Ascending aorta (tissue), 2 donors: Measurements from ENCODE around the gene CORO7. TPM values are rescaled to one million over a fixed set of nuclear protein-coding genes. Genes with fewer than 3 reads are reported as not detected.

Experiments
- DNase-seq, 2 donors: peaks; one replicate each; pipeline ENCODE4 v3.0.0-alpha.2; 2019; ENCODE audit warnings: low spot score in 2 of 2
- H3K27ac ChIP-seq, 2 donors: fragments of 200-600 bp; sonication (generic); one replicate each; pipeline ENCODE4 v1.5.1; 2016 to 2017; ENCODE audit warnings: mild to moderate bottlenecking in 1 of 2
- H3K27me3 ChIP-seq: fragments of 200-600 bp; sonication (generic); one replicate; pipeline ENCODE4 v1.5.1; 2017
- H3K36me3 ChIP-seq, 2 donors: fragments of 200-600 bp; sonication (generic); one replicate each; pipeline ENCODE4 v1.5.1; 2016
- H3K4me1 ChIP-seq, 2 donors: fragments of 200-600 bp; sonication (generic); one replicate each; pipeline ENCODE4 v1.5.1; 2016 to 2017; ENCODE audit warnings: mild to moderate bottlenecking in 1 of 2
- H3K4me3 ChIP-seq, 2 donors: fragments of 200-600 bp; sonication (generic); one replicate each; pipeline ENCODE4 v1.5.1; 2016 to 2017; ENCODE audit warnings: mild to moderate bottlenecking in 1 of 2
- H3K9me3 ChIP-seq, 2 donors: fragments of 200-600 bp; sonication (generic); one replicate each; pipeline ENCODE4 v1.5.1; 2016
- intact Hi-C: fragments of 100-400 bp; cut with DNase I; formaldehyde crosslinking; loops from one replicate; pipeline ENCODE4 v1.15.1; 2023
- total RNA-seq: library from RNA; depleted of rRNA; stranded (reverse); fragments of >200 nt; gene quantifications from one replicate; pipeline ENCODE4 v1.1.0, GENCODE V29; 2016
- TF ChIP-seq, protein P1 (sequence below), 3 experiments: fragments of 200-600 bp in 2 of 3; fragments of 450-650 bp in 1 of 3; sonication (generic) in 2 of 3; IDR thresholded peaks; one replicate each; pipeline ENCODE4 v1.5.1; 2016 to 2019; ENCODE audit warnings: antibody characterized with exemption in 3 of 3, mild to moderate bottlenecking in 1 of 3, moderate library complexity in 1 of 3

Gene CORO7
- total RNA-seq, 1 donor from 2014 or later: 41.9 TPM

DNA sequence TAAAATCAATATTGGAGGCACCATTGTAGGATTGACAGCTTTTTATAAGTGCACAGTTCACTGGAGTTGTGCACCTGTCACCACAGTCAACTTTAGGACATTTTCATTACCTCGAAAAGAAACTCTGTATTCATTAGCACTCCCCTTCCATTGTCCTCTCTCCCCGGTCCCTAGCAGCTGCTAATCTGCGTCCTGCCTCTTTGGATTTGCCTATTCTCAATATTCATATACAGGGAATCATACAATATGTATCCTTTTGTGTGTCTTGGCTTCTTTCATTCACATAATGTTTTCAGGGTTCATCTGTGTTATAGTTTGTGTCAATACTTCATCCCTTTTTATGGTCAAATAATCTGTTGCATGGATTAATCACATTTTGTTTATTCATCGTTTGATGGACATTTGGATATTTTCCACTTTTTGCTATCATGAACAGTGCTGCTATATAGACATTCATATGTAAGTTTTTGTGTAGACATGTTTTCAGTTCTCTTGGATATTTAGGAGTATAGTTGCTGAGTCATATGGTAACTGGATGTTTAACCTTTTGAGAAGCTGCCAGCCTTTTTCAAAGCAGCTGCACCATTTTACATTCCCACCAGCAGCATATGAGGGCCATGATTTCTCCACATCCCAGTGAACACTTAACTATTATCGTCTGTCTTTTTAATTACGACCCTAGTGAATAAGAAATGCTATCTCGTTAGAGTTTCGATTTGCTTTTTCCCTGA lies 19.1 kb upstream of the CORO7 start:
- no peaks in the 10 kb centered on the region for H3K9me3 ChIP-seq
- no peak overlapping the region for H3K4me3 ChIP-seq
- intact Hi-C loops: loop anchor here (1.0 kb wide), 1 partner anchor 24 kb away; no protein-coding TSS in a partner anchor
- DNase-seq: no peak
- H3K27ac ChIP-seq: no peak overlapping the region
- peaks cover 42 to 66% of the 10 kb centered on the region in 2 donors for H3K36me3 ChIP-seq
- H3K27me3 ChIP-seq: no peaks in the 10 kb centered on the region
- TF ChIP-seq, protein P1, sequence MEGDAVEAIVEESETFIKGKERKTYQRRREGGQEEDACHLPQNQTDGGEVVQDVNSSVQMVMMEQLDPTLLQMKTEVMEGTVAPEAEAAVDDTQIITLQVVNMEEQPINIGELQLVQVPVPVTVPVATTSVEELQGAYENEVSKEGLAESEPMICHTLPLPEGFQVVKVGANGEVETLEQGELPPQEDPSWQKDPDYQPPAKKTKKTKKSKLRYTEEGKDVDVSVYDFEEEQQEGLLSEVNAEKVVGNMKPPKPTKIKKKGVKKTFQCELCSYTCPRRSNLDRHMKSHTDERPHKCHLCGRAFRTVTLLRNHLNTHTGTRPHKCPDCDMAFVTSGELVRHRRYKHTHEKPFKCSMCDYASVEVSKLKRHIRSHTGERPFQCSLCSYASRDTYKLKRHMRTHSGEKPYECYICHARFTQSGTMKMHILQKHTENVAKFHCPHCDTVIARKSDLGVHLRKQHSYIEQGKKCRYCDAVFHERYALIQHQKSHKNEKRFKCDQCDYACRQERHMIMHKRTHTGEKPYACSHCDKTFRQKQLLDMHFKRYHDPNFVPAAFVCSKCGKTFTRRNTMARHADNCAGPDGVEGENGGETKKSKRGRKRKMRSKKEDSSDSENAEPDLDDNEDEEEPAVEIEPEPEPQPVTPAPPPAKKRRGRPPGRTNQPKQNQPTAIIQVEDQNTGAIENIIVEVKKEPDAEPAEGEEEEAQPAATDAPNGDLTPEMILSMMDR (IDR thresholded peaks at IDR 0.05): no peak
- H3K4me1 ChIP-seq: no peaks in the 10 kb centered on the region

DNA sequence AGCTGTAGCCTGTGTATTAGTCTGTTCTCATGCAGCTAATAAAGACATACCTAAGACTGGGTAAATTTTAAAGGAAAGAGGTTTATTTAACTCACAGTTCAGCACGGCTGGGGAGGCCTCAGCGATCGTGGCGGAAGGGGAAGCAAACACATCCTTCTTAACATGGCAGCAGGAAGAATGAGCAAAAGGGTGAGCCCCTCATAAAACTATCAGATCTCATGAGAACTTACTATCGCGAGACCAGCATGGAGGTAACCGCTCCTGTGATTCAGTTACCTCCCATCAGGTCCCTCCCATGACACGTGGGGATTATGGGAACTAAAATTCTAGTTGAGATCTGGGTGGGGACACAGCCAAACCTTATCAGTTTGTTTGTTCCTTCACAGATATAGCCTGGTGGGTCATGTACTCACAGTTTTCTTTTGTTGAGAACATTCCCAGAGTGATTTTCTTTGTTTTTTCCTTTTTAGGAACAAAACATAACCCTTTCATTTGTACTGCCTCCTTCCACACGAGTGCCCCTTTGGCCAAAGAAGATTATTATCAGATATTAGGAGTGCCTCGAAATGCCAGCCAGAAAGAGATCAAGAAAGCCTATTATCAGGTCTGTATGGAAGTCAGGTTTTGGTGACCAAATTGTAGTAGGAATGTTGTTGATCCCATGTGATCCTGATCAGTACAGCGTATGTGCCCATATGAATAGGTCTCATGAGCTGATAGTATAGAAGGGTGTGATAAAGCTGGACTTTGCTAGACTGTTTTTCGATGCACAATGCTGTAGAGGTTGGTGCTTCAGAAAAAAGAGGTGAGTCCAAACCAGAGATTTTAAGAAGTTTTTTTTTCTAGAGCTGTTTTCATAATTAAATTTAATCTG lies 17.8 kb upstream of the CORO7 start:
- Histone ChIP-seq H3K27ac (no peak overlapping the region), H3K4me1 (no peaks in the 10 kb centered on the region), H3K9me3 (no peaks in the 10 kb centered on the region), H3K27me3 (no peaks in the 10 kb centered on the region), H3K4me3 (no peak overlapping the region), H3K36me3 (peaks cover 29 to 53% of the 10 kb centered on the region in 2 donors)
- TF ChIP-seq, protein P1 (IDR thresholded peaks at IDR 0.05): no peak
- intact Hi-C loops: no loop called here
- no peak for DNase-seq

DNA sequence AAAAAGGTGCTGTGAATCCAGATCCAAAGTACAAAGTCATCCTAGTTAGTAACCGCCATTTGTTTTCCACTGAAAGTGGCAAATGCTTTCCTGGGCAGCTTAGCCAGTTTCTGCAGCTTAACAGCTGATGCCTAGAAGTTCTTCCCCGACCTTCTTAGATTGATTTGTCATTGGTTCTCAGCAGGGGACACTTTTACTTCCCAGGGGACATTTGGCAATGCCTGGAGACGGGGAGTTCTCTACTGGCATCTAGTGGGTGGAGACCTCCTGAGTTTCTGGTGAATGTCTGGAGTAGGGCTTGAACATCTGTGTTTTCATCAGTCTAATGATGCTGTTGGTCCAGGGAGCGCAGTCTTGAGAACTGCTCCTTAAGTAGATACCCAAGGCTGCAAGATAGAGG lies 16.8 kb upstream of the CORO7 start:
- TF ChIP-seq, protein P1 (IDR thresholded peaks at IDR 0.05): no peak
- no peaks in the 10 kb centered on the region for H3K27me3 ChIP-seq
- no peak overlapping the region for H3K27ac ChIP-seq
- intact Hi-C loops: no loop called here
- H3K36me3 ChIP-seq: peaks cover 25 to 44% of the 10 kb centered on the region in 2 donors
- no peak overlapping the region for H3K4me3 ChIP-seq
- no peak for DNase-seq
- H3K9me3 ChIP-seq: no peaks in the 10 kb centered on the region
- no peaks in the 10 kb centered on the region for H3K4me1 ChIP-seq

DNA sequence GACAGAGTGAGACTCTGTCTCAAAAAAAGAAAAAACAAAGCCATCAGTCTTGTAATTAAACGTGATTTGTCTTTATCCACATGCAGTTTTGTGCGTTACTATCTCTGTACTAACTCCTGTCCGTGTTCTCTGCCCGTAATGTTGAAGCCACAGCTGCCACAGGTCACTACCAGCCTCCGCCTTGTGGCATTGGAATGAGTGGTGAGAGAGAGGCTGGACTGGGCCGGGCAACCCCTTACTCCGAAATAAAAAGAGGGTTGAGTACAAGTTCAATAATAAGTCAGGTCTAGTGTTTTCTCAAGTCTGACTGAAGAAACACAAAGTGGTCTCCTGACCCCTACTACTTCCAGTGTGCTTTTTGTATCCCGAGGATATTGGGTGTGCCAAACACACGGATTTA lies 14.6 kb upstream of the CORO7 start:
- DNase-seq: no peak
- TF ChIP-seq, protein P1 (IDR thresholded peaks at IDR 0.05): no peak
- Histone ChIP-seq H3K9me3 (no peaks in the 10 kb centered on the region), H3K27ac (no peak overlapping the region), H3K27me3 (no peaks in the 10 kb centered on the region), H3K4me1 (peaks cover 5 to 8% of the 10 kb centered on the region in 2 donors), H3K4me3 (no peak overlapping the region), H3K36me3 (peaks cover 7 to 23% of the 10 kb centered on the region in 2 donors)
- intact Hi-C loops: no loop called here

DNA sequence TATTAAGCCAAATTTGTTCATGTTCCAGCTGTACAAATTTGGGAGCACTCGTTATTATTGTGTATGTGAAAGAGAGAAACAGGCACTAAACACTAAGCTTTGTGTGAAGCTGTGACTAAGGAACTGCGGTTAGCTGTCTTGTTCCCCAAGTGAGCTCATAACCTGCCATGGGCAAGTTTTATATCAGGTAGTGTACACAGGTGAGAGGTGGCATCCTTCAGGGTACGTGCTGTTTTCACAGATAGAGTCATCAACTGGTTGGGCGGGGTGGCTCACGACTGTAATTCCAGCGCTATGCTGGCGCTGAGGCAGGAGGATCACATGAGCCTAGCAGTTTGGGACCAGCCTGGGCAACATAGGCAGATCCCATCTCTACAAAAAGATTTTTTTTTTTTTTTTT lies 12.1 kb upstream of the CORO7 start:
- TF ChIP-seq, protein P1 (IDR thresholded peaks at IDR 0.05): no peak
- intact Hi-C loops: no loop called here
- no peaks in the 10 kb centered on the region for H3K27me3 ChIP-seq
- peaks cover 0 to 7% of the 10 kb centered on the region in 2 donors for H3K36me3 ChIP-seq
- H3K4me1 ChIP-seq: peaks cover 5 to 14% of the 10 kb centered on the region in 2 donors
- no peaks in the 10 kb centered on the region for H3K9me3 ChIP-seq
- H3K27ac ChIP-seq: no peak overlapping the region
- no peak overlapping the region for H3K4me3 ChIP-seq
- no peak for DNase-seq
